ENCODE measurements around the gene NFILZ.

DNA sequence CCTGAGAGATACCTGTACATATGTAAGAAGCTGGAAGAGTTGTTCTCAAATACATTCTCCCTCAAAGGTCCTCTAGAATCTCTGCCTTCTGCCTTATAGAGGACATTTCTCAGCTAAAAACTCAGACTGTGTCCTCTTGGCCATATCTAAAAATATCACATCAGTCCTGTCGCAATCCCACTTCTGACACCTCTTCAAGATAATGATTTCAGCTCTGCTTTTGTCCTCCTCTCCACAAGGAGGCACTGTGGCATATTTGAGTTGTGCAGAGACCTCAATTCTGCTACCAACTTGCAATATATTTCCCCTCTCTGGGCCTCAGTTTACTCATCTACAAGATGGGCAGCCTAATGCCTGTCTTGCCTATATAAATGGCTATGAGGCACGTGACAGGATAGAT, 36.5 kb upstream of the NFILZ start:
- TF ChIP-seq, protein P1, sequence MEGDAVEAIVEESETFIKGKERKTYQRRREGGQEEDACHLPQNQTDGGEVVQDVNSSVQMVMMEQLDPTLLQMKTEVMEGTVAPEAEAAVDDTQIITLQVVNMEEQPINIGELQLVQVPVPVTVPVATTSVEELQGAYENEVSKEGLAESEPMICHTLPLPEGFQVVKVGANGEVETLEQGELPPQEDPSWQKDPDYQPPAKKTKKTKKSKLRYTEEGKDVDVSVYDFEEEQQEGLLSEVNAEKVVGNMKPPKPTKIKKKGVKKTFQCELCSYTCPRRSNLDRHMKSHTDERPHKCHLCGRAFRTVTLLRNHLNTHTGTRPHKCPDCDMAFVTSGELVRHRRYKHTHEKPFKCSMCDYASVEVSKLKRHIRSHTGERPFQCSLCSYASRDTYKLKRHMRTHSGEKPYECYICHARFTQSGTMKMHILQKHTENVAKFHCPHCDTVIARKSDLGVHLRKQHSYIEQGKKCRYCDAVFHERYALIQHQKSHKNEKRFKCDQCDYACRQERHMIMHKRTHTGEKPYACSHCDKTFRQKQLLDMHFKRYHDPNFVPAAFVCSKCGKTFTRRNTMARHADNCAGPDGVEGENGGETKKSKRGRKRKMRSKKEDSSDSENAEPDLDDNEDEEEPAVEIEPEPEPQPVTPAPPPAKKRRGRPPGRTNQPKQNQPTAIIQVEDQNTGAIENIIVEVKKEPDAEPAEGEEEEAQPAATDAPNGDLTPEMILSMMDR (conservative IDR thresholded peaks at IDR 0.05; ENCODE audit: low read length): peak; percentile 45
- no peak for TF ChIP-seq EZH2phosphoT487 (IDR thresholded peaks at IDR 0.05; ENCODE audit: borderline replicate concordance)
